HG03565 (cell line): Measurements from ENCODE around the gene LCE2D.
"Not testable (repeated sequence)": the region's sequence is repeated elsewhere in the genome, so short reads cannot be mapped to it uniquely, and the experiment has no call there.

Experiments used
- ATAC-seq: cut with Tn5 transposase; IDR thresholded peaks from one replicate; pipeline ENCODE4 v1.9.1; 2021; ENCODE audit warnings: mild to moderate bottlenecking, moderate library complexity; ENCODE audit not compliant: unreplicated experiment

Gene LCE2D

GRCh38 chr1:152663098-152663497 is at the start of gene LCE2D:
Gene LCE2D (plus strand): TSS chr1:152663380. CDS start chr1:152664106, 726 bp downstream.
- ATAC-seq = no peak

- no peak for ATAC-seq
Measured at GRCh38 chr1:152613511-152613910, 49.7 kb upstream of the LCE2D start, which contains the start of gene LCE3B. Gene LCE3B (plus strand): TSS chr1:152613811. CDS start chr1:152613811, 0 bp downstream.

GRCh38 chr1:152621993-152622392 is 41.2 kb upstream of the LCE2D start:
- ATAC-seq = no peak

- no peak for ATAC-seq
Measured at GRCh38 chr1:152622803-152623202, 40.4 kb upstream of the LCE2D start, which contains the start of gene LCE3A. Gene LCE3A (minus strand): TSS chr1:152623103. CDS start chr1:152623103, 0 bp downstream.

- ATAC-seq = no peak
Measured at GRCh38 chr1:152623203-152623844, 39.9 kb upstream of the LCE2D start.

GRCh38 chr1:152626744-152627143 is 36.4 kb upstream of the LCE2D start:
- ATAC-seq = no peak

GRCh38 chr1:152630596-152630995 is 32.6 kb upstream of the LCE2D start:
- ATAC-seq = no peak

GRCh38 chr1:152640351-152640750 is 22.8 kb upstream of the LCE2D start:
- no peak for ATAC-seq

GRCh38 chr1:152643945-152644344 is 19.2 kb upstream of the LCE2D start:
- no peak for ATAC-seq

- ATAC-seq = no peak
Measured at GRCh38 chr1:152645146-152645545, 18.0 kb upstream of the LCE2D start.

- ATAC-seq = no peak
Measured at GRCh38 chr1:152646656-152647055, 16.5 kb upstream of the LCE2D start.

GRCh38 chr1:152654110-152654509 is 9.1 kb upstream of the LCE2D start:
- ATAC-seq = no peak

GRCh38 chr1:152656459-152656858 is 6.7 kb upstream of the LCE2D start:
- no peak for ATAC-seq

- ATAC-seq = no peak
Measured at GRCh38 chr1:152657677-152658076, 5.5 kb upstream of the LCE2D start.

- no peak for ATAC-seq
Measured at GRCh38 chr1:152658649-152659048, 4.5 kb upstream of the LCE2D start.

GRCh38 chr1:152666171-152666570 is 3.0 kb downstream of the LCE2D start:
- not testable (repeated sequence) for ATAC-seq

- no peak for ATAC-seq
Measured at GRCh38 chr1:152667648-152668047, 4.5 kb downstream of the LCE2D start.

GRCh38 chr1:152673016-152673415 is 9.8 kb downstream of the LCE2D start:
- no peak for ATAC-seq

GRCh38 chr1:152674983-152675382 is 11.8 kb downstream of the LCE2D start, which contains the start of gene LCE2C:
Gene LCE2C (plus strand): TSS chr1:152675279. CDS start chr1:152676016, 737 bp downstream.
- not testable (repeated sequence) for ATAC-seq

- ATAC-seq = no peak
Measured at GRCh38 chr1:152679459-152679858, 16.3 kb downstream of the LCE2D start.

- no peak for ATAC-seq
Measured at GRCh38 chr1:152681616-152682015, 18.4 kb downstream of the LCE2D start.

- no peak for ATAC-seq
Measured at GRCh38 chr1:152683846-152684245, 20.7 kb downstream of the LCE2D start.

GRCh38 chr1:152685823-152686222 is 22.6 kb downstream of the LCE2D start, which contains the start of gene LCE2B:
Gene LCE2B (plus strand): TSS chr1:152686123. CDS start chr1:152686844, 721 bp downstream.
- not testable (repeated sequence) for ATAC-seq
